Measurements from ENCODE around the gene LY6G5C. TPM values are rescaled to one million over a fixed set of nuclear protein-coding genes. Genes with fewer than 3 reads are reported as not detected.
A peak's percentile ranks its signal among the peaks of the same experiment; 100 is the strongest.

Gene LY6G5C
- total RNA-seq, 4 donors from 2014 or later: 0.54 to 7.9 (median 0.83) TPM; not detected in 1

GRCh38 chr6:31708224-31708623, 27.4 kb upstream of the LY6G5C start:
- intact Hi-C loops (cut with DNase I): no loop called here
- Histone ChIP-seq H3K9me3 (no peaks in the 10 kb centered on the region), H3K27me3 (no peaks in the 10 kb centered on the region), H3K27ac (no peak overlapping the region), H3K4me3 (replicated peaks in 1 of 3) (no peak overlapping the region), H3K36me3 (no peaks in the 10 kb centered on the region), H3K4me1 (peaks cover 1 to 19% of the 10 kb centered on the region in 2 donors)
- TF ChIP-seq CTCF (IDR thresholded peaks at IDR 0.05) (no peak), POLR2A (IDR thresholded peaks at IDR 0.05) (no peak)
- DNase-seq: no peak
- WGBS, 2 donors: 90 to 91% methylated on average over 3 of the region's 3 CpGs

- H3K27me3 ChIP-seq: no peaks in the 10 kb centered on the region
- no peak overlapping the region for H3K27ac ChIP-seq
- DNase-seq: no peak
- no peak overlapping the region for H3K4me3 ChIP-seq (replicated peaks in 1 of 3)
- TF ChIP-seq POLR2A (IDR thresholded peaks at IDR 0.05) (no peak), CTCF (IDR thresholded peaks at IDR 0.05) (no peak)
- no peaks in the 10 kb centered on the region for H3K36me3 ChIP-seq
- WGBS, 2 donors: 80 to 88% methylated on average over 10 of the region's 10 CpGs
- H3K4me1 ChIP-seq: peaks cover 0 to 13% of the 10 kb centered on the region in 2 donors
- intact Hi-C loops (cut with DNase I): no loop called here
- H3K9me3 ChIP-seq: no peaks in the 10 kb centered on the region
Observed at GRCh38 chr6:31707701-31708100, 26.8 kb upstream of the LY6G5C start.

- H3K27me3 ChIP-seq: no peaks in the 10 kb centered on the region
- H3K4me3 ChIP-seq (replicated peaks in 1 of 3): no peak within 1 kb of the TSS
- no peak within 1 kb of the TSS for H3K27ac ChIP-seq
- no peak for DNase-seq
- TF ChIP-seq CTCF (IDR thresholded peaks at IDR 0.05): no peak
- TF ChIP-seq POLR2A (IDR thresholded peaks at IDR 0.05): no peak
- 51 to 69% methylated on average over 3 of the region's 3 CpGs for WGBS, 2 donors
- H3K36me3 ChIP-seq: no peaks in the 10 kb centered on the region
- H3K4me1 ChIP-seq: peaks cover 10 to 17% of the 10 kb centered on the region in 2 donors
- intact Hi-C loops (cut with DNase I): no loop called here
- no peaks in the 10 kb centered on the region for H3K9me3 ChIP-seq
Observed at GRCh38 chr6:31706599-31706998, 25.7 kb upstream of the LY6G5C start, which contains the start of gene LY6G6F. TSS of gene LY6G6F (plus strand) at chr6:31706866. CDS start at chr6:31706907, 41 bp downstream.

- no peak overlapping the region for H3K4me3 ChIP-seq (replicated peaks in 1 of 3)
- no peak for DNase-seq
- H3K36me3 ChIP-seq: no peaks in the 10 kb centered on the region
- no peaks in the 10 kb centered on the region for H3K9me3 ChIP-seq
- H3K27me3 ChIP-seq: no peaks in the 10 kb centered on the region
- intact Hi-C loops (cut with DNase I): no loop called here
- WGBS, 2 donors: 93% methylated on average over 6 of the region's 6 CpGs
- TF ChIP-seq CTCF (IDR thresholded peaks at IDR 0.05) (no peak), POLR2A (IDR thresholded peaks at IDR 0.05) (no peak)
- no peak overlapping the region for H3K27ac ChIP-seq
- H3K4me1 ChIP-seq: peaks cover 17 to 23% of the 10 kb centered on the region in 2 donors
Observed at GRCh38 chr6:31705931-31706330, 25.1 kb upstream of the LY6G5C start.

GRCh38 chr6:31702819-31703716, 22.2 kb upstream of the LY6G5C start, which contains the start of gene ABHD16A:
TSS of gene ABHD16A (minus strand) at chr6:31703324. CDS start at chr6:31703281, 43 bp downstream.
- intact Hi-C loops (cut with DNase I): loop anchor here (5.0 kb wide), 1 partner anchor 34 kb away; the partner anchor contains the start of gene CLIC1
- H3K4me1 ChIP-seq: peaks cover 20 to 21% of the 10 kb centered on the region in 2 donors
- peak; percentile 100 for DNase-seq
- H3K4me3 ChIP-seq (replicated peaks in 1 of 3): peak within 1 kb of the TSS; percentile 33 to 90 (median 75)
- no peaks in the 10 kb centered on the region for H3K9me3 ChIP-seq
- no peak for TF ChIP-seq CTCF (IDR thresholded peaks at IDR 0.05)
- peak; percentile 82 to 97 for TF ChIP-seq POLR2A (IDR thresholded peaks at IDR 0.05)
- peak within 1 kb of the TSS; percentile 95 to 99 (median 96) for H3K27ac ChIP-seq
- WGBS, 2 donors: 1% methylated on average over 46 to 51 of the region's 54 CpGs
- no peaks in the 10 kb centered on the region for H3K27me3 ChIP-seq
- peaks cover 0 to 4% of the 10 kb centered on the region in 2 donors for H3K36me3 ChIP-seq

Data from thyroid gland (tissue), 4 donors.